Mesothelial cell of epicardium (in vitro differentiated cells): ENCODE data around the gene CD40LG. TPM values are rescaled to one million over a fixed set of nuclear protein-coding genes. Genes with fewer than 3 reads are reported as not detected.

Experiments
- DNase-seq, 2 experiments: peaks; one replicate each; pipeline ENCODE4 v3.0.0; 2021; ENCODE audit warnings: low spot score in 2 of 2; ENCODE audit not compliant: unreplicated experiment in 2 of 2
- H3K27ac Mint-ChIP-seq: 2 replicates; pipeline ENCODE4 v1.8.0; 2021; ENCODE audit warnings: mixed read lengths
- H3K27me3 Mint-ChIP-seq: 2 replicates; pipeline ENCODE4 v1.8.0; 2021; ENCODE audit warnings: low read depth, mixed read lengths
- H3K36me3 Mint-ChIP-seq: 2 replicates; pipeline ENCODE4 v1.8.0; 2021; ENCODE audit warnings: mixed read lengths
- H3K4me1 Mint-ChIP-seq: 2 replicates; pipeline ENCODE4 v1.8.0; 2021; ENCODE audit warnings: mixed read lengths
- H3K4me3 Mint-ChIP-seq: 2 replicates; pipeline ENCODE4 v1.8.0; 2021; ENCODE audit warnings: mild to moderate bottlenecking, moderate library complexity, mixed read lengths
- H3K9me3 Mint-ChIP-seq: 2 replicates; pipeline ENCODE4 v1.8.0; 2021; ENCODE audit warnings: mixed read lengths
- CTCF ChIP-seq: fragments of 200-600 bp; sonication (generic); IDR thresholded peaks from one replicate; pipeline ENCODE4 v1.5.0; 2021; ENCODE audit warnings: antibody characterized with exemption; ENCODE audit not compliant: unreplicated experiment
- total RNA-seq: library from RNA; stranded (reverse); gene quantifications from 3 replicates; pipeline ENCODE4 v1.2.1, GENCODE V29; 2021

Gene CD40LG
- total RNA-seq, 1 donor from 2014 or later = not detected

- H3K4me3 Mint-ChIP-seq = no peak overlapping the region
- H3K27ac Mint-ChIP-seq = no peak overlapping the region
- DNase-seq = no peak
- no peaks in the 10 kb centered on the region for H3K4me1 Mint-ChIP-seq
- peaks cover 6% of the 10 kb centered on the region for H3K27me3 Mint-ChIP-seq
- TF ChIP-seq CTCF = no peak
- H3K36me3 Mint-ChIP-seq = no peaks in the 10 kb centered on the region
- H3K9me3 Mint-ChIP-seq = peaks cover 36% of the 10 kb centered on the region
Measured at GRCh38 chrX:136660896-136661295, 12.9 kb downstream of the CD40LG start.

GRCh38 chrX:136662104-136662503 is 14.1 kb downstream of the CD40LG start:
- Mint-ChIP-seq H3K27ac (no peak overlapping the region), H3K4me3 (no peak overlapping the region), H3K36me3 (no peaks in the 10 kb centered on the region), H3K9me3 (peaks cover 32% of the 10 kb centered on the region), H3K4me1 (no peaks in the 10 kb centered on the region), H3K27me3 (peaks cover 3% of the 10 kb centered on the region)
- no peak for DNase-seq
- TF ChIP-seq CTCF = no peak

GRCh38 chrX:136662976-136663375 is 15.0 kb downstream of the CD40LG start:
- Mint-ChIP-seq H3K36me3 (no peaks in the 10 kb centered on the region), H3K4me3 (no peak overlapping the region), H3K9me3 (peaks cover 27% of the 10 kb centered on the region), H3K4me1 (no peaks in the 10 kb centered on the region), H3K27ac (no peak overlapping the region), H3K27me3 (peaks cover 3% of the 10 kb centered on the region)
- DNase-seq = no peak
- no peak for TF ChIP-seq CTCF

GRCh38 chrX:136665258-136665900 is 17.4 kb downstream of the CD40LG start:
- no peak for DNase-seq
- H3K4me1 Mint-ChIP-seq = no peaks in the 10 kb centered on the region
- no peak for TF ChIP-seq CTCF
- H3K4me3 Mint-ChIP-seq = no peak overlapping the region
- H3K27ac Mint-ChIP-seq = no peak overlapping the region
- H3K36me3 Mint-ChIP-seq = no peaks in the 10 kb centered on the region
- H3K27me3 Mint-ChIP-seq = peaks cover 3% of the 10 kb centered on the region
- H3K9me3 Mint-ChIP-seq = peaks cover 31% of the 10 kb centered on the region

GRCh38 chrX:136666088-136666487 is 18.1 kb downstream of the CD40LG start:
- peaks cover 33% of the 10 kb centered on the region for H3K9me3 Mint-ChIP-seq

More at GRCh38 chrX:136666088-136666487, 18.1 kb downstream of the CD40LG start:
- no peak overlapping the region for H3K4me3 Mint-ChIP-seq
- no peak overlapping the region for H3K27ac Mint-ChIP-seq
- DNase-seq = no peak
- H3K36me3 Mint-ChIP-seq = no peaks in the 10 kb centered on the region
- H3K27me3 Mint-ChIP-seq = peaks cover 2% of the 10 kb centered on the region
- no peaks in the 10 kb centered on the region for H3K4me1 Mint-ChIP-seq
- no peak for TF ChIP-seq CTCF
